Measurements from ENCODE around the gene ANXA6. TPM values are rescaled to one million over a fixed set of nuclear protein-coding genes. Genes with fewer than 3 reads are reported as not detected.
A peak's percentile ranks its signal among the peaks of the same experiment; 100 is the strongest.

ANXA6 gene
- total RNA-seq, 4 donors from 2014 or later = 91.6 to 164 (median 142) TPM

- TF ChIP-seq CTCF (IDR thresholded peaks at IDR 0.05 in 4 of 5, conservative IDR thresholded peaks at IDR 0.05 in 1 of 5) = no peak
- TF ChIP-seq POLR2A (IDR thresholded peaks at IDR 0.05) = no peak
- H3K4me1 ChIP-seq = peaks cover 89 to 95% of the 10 kb centered on the region in 2 donors
- peak overlapping the region; percentile 90 to 94 (median 92) for H3K27ac ChIP-seq
- no peaks in the 10 kb centered on the region for H3K27me3 ChIP-seq
- peak; percentile 78 to 82 for ATAC-seq
- in situ Hi-C loops (cut with MboI; ENCODE audit: low sequenced_read_pairs in 4 of 4) (no loop called here), intact Hi-C loops (cut with DNase I; ENCODE audit: low total_unique reads) (no loop called here)
- peak overlapping the region in 3 of 4 donors; percentile 3 to 27 (median 3) for H3K4me3 ChIP-seq
- DNase-seq = peak in 1 of 2 donors; percentile 73
- H3K36me3 ChIP-seq = peaks cover 0 to 20% of the 10 kb centered on the region in 2 donors
- H3K9me3 ChIP-seq = no peaks in the 10 kb centered on the region
These were observed 94.2 kb downstream of the ANXA6 start for GRCh38 chr5:151063142-151063989.

GRCh38 chr5:151062405-151063141 lies 95.0 kb downstream of the ANXA6 start:
- peak; percentile 7 to 10 for ATAC-seq

GRCh38 chr5:151060742-151061141 lies 96.8 kb downstream of the ANXA6 start:
- in situ Hi-C loops (cut with MboI; ENCODE audit: low sequenced_read_pairs in 4 of 4) = no loop called here
- no peaks in the 10 kb centered on the region for H3K27me3 ChIP-seq
- peak overlapping the region; percentile 90 to 94 (median 92) for H3K27ac ChIP-seq
- ATAC-seq (no peak), DNase-seq (peak in 1 of 2 donors; percentile 58)
- H3K4me3 ChIP-seq = no peak overlapping the region
- intact Hi-C loops (cut with DNase I; ENCODE audit: low total_unique reads) = loop anchor here (1.0 kb wide), 1 partner anchor 8 kb away; no protein-coding TSS in a partner anchor
- TF ChIP-seq CTCF (IDR thresholded peaks at IDR 0.05 in 4 of 5, conservative IDR thresholded peaks at IDR 0.05 in 1 of 5) (no peak), POLR2A (IDR thresholded peaks at IDR 0.05) (no peak)
- H3K4me1 ChIP-seq = peaks cover 63 to 72% of the 10 kb centered on the region in 2 donors
- no peaks in the 10 kb centered on the region for H3K9me3 ChIP-seq
- H3K36me3 ChIP-seq = peaks cover 0 to 46% of the 10 kb centered on the region in 2 donors

More at GRCh38 chr5:151062405-151063141, 95.0 kb downstream of the ANXA6 start:
- Histone ChIP-seq H3K27ac (peak overlapping the region; percentile 90 to 94 (median 92)), H3K27me3 (no peaks in the 10 kb centered on the region), H3K4me3 (no peak overlapping the region), H3K4me1 (peaks cover 82 to 89% of the 10 kb centered on the region in 2 donors), H3K36me3 (peaks cover 0 to 28% of the 10 kb centered on the region in 2 donors), H3K9me3 (no peaks in the 10 kb centered on the region)
- intact Hi-C loops (cut with DNase I; ENCODE audit: low total_unique reads) (no loop called here), in situ Hi-C loops (cut with MboI; ENCODE audit: low sequenced_read_pairs in 4 of 4) (no loop called here)
- TF ChIP-seq CTCF (IDR thresholded peaks at IDR 0.05 in 4 of 5, conservative IDR thresholded peaks at IDR 0.05 in 1 of 5) (no peak), POLR2A (IDR thresholded peaks at IDR 0.05) (no peak)
- peak in 1 of 2 donors; percentile 15 for DNase-seq

GRCh38 chr5:151058891-151059489 lies 98.6 kb downstream of the ANXA6 start:
- TF ChIP-seq CTCF (IDR thresholded peaks at IDR 0.05 in 4 of 5, conservative IDR thresholded peaks at IDR 0.05 in 1 of 5) (peak in 1 of 5 experiments; percentile 5), POLR2A (IDR thresholded peaks at IDR 0.05) (no peak)
- in situ Hi-C loops (cut with MboI; ENCODE audit: low sequenced_read_pairs in 4 of 4) (no loop called here), intact Hi-C loops (cut with DNase I; ENCODE audit: low total_unique reads) (no loop called here)
- Histone ChIP-seq H3K9me3 (no peaks in the 10 kb centered on the region), H3K27ac (peak overlapping the region; percentile 90 to 94 (median 92)), H3K4me1 (peaks cover 48 to 55% of the 10 kb centered on the region in 2 donors), H3K36me3 (peaks cover 0 to 64% of the 10 kb centered on the region in 2 donors), H3K27me3 (no peaks in the 10 kb centered on the region), H3K4me3 (no peak overlapping the region)
- ATAC-seq = peak in 1 of 2 donors; percentile 16
- peak in 1 of 2 donors; percentile 47 for DNase-seq

Data from gastrocnemius medialis (tissue), 4 donors.